K562 (cell line): ENCODE measurements around the gene HMX2.

ENCODE experiments used
- GATAD2A ChIP-seq: fragments of 450-650 bp; IDR thresholded peaks from 2 replicates; pipeline ENCODE4 v1.6.1; 2017
- ZNF75A ChIP-seq: fragments of 450-650 bp; formaldehyde crosslinking; IDR thresholded peaks from 2 replicates; pipeline ENCODE4 v1.4.0; 2020; ENCODE audit warnings: mild to moderate bottlenecking
- TF ChIP-seq, protein P1 (sequence below): fragments of 450-650 bp; IDR thresholded peaks from 2 replicates; pipeline ENCODE4 v1.6.1; 2017; ENCODE audit warnings: antibody characterized with exemption

DNA sequence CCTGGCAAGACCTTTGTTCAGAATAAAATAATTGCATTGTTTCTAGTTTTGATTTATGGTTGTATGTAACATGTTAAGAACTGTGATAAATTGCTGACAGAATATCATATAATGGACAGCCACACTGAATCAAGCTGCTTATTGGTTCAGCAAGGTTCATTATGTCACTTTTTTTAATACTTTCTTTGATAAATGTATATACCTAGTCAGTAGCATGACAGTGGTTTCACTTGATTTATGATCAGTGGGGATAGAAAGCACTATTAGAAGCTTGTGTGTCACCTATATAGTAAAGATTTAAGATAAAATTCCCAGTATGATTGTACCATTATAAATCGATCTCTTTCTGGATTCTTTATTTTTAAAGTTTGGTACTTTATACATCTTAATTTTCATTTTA lies 10.7 kb downstream of the HMX2 start:
- TF ChIP-seq GATAD2A: no peak
- TF ChIP-seq, protein P1, sequence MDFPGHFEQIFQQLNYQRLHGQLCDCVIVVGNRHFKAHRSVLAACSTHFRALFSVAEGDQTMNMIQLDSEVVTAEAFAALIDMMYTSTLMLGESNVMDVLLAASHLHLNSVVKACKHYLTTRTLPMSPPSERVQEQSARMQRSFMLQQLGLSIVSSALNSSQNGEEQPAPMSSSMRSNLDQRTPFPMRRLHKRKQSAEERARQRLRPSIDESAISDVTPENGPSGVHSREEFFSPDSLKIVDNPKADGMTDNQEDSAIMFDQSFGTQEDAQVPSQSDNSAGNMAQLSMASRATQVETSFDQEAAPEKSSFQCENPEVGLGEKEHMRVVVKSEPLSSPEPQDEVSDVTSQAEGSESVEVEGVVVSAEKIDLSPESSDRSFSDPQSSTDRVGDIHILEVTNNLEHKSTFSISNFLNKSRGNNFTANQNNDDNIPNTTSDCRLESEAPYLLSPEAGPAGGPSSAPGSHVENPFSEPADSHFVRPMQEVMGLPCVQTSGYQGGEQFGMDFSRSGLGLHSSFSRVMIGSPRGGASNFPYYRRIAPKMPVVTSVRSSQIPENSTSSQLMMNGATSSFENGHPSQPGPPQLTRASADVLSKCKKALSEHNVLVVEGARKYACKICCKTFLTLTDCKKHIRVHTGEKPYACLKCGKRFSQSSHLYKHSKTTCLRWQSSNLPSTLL: no peak
- no peak for TF ChIP-seq ZNF75A (CRISPR knock-in tag)
